ENCODE data around the gene GRK4.

GRK4 gene

GRCh38 chr4:3011456-3012220, 48.3 kb downstream of the GRK4 start:
- no peak for DNase-seq (ENCODE audit: low read depth in 2 of 2)

GRCh38 chr4:3013323-3013722, 50.0 kb downstream of the GRK4 start:
- no peak for DNase-seq (ENCODE audit: low read depth in 2 of 2)

DNA sequence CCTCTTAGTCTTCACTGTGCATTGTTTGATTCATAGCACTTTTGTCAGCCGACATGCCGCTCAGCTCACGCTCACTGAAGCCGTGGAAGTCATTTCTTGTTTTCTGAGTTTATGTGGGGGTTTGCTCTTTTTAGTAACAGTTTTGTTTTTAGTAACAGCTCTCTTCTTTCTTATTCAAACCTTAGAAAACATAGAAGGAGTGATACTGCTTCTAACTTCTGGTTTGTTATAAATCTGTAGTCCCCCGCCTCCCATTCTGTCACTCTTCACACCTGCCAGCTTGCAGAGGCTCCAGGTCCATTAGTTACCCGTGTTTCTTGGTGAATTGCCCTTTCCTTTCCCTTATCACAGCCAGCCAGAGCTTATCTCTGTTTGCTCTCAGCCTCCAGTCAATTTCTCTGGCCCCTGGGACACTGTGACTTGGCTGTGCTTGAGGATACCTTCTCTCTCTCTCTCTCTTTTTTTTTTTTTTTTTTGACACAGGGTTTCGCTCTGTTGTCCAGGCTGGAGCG, 50.5 kb downstream of the GRK4 start:
- DNase-seq (ENCODE audit: low read depth in 2 of 2), result no peak

GRCh38 chr4:3016961-3017360, 53.6 kb downstream of the GRK4 start:
- DNase-seq (ENCODE audit: low read depth in 2 of 2), result no peak

DNA sequence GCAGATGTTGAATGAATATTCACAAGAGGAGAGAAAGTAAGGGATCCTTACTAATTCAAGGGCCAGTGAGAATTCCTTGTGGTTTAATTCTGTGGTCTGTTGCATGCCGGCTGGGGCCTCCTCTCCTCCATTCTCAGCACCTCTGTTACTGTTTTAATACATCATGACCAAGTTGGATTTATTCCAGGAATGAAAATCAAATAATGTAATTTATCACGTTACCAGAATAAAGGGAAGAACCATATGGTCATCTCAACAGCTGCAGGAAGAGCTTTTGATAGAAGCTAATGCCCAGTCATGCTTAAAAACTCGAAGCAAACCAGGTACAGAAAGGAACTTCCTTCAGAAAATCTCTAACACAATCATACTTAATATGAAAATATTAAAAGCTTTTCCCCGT, 54.1 kb downstream of the GRK4 start:
- DNase-seq (ENCODE audit: low read depth in 2 of 2), result no peak

GRCh38 chr4:3019145-3019846, 55.9 kb downstream of the GRK4 start:
- DNase-seq (ENCODE audit: low read depth in 2 of 2), result no peak

GRCh38 chr4:3021127-3021526, 57.8 kb downstream of the GRK4 start:
- DNase-seq (ENCODE audit: low read depth in 2 of 2), result no peak

DNA sequence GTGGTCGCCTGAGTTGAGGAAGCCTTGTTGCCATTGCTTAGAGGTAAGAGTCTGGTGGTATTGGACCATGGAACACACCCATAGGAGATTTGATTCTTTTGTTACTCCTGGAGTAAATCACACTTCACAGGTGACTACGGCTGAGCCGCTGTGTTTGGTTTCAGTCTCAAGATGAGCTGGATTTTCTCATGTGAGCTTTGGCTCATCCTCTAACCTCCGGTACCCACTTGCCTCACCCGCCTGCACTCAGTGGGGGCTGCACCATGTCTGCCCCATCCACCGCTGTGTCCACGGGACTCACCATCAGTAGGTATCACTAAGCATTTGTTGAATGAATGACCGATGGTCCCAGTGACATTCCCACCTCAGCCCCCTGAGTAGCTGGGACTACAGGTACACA, 58.3 kb downstream of the GRK4 start:
- DNase-seq (ENCODE audit: low read depth in 2 of 2), result no peak

GRCh38 chr4:3022112-3022511, 58.7 kb downstream of the GRK4 start:
- no peak for DNase-seq (ENCODE audit: low read depth in 2 of 2)

DNA sequence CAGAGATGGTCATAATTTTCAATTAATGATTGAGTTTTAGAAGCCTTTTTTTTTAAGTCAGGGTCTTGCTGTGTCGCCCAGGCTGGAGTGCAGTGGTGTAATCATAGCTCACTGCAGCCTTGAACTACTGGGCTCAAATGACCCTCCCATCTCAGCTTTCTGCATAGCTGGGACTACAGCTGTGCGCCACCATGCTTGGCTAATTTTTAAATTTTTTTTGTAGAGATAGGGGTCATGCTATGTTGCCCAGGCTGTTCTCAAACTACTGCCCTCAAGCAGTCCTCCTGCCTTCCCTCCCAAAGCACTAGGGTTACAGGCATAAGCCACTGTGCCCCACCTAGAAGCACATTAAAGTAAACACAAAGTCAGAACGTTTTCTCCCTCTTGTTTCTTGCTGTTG, 59.3 kb downstream of the GRK4 start:
- DNase-seq (ENCODE audit: low read depth in 2 of 2), result no peak

- DNase-seq (ENCODE audit: low read depth in 2 of 2), result no peak
These were observed 62.5 kb downstream of the GRK4 start for GRCh38 chr4:3025881-3026280.

DNA sequence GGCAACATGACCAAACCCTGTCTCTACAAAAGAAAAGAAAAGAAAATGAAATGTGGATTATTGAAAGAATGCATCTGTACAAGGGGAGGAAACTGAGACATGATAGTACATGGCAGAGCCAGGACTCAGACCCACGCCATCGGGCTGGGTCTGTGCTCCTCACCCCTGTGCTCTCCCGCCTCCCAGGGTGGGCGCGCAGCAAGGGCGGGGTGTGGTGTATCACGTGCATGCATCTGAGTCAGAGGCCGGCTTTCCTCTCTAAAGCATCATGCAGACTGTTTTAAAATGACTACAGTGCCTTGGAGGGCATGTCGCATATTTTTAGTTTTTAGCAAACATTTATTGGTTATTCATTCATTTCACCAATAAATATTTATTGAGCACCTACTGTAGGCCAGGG, 63.2 kb downstream of the GRK4 start:
- DNase-seq (ENCODE audit: low read depth in 2 of 2), result no peak

DNA sequence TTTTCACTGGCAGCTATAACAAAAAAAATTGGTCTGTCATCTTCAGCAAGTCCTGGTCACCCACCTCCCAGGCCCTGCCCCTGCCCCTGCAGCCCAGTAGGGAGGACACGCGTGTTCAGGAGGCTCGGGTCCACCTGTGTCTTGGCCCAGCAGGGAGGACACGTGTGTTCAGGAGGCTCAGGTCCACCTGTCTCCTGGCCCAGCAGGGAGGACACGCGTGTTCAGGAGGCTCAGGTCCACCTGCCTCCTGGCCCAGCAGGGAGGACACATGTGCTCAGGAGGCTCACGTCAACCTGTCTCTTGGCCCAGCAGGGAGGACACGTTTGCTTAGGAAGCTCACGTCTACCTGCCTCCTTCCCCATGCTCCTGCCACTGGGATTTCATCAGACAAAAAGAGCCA, 66.1 kb downstream of the GRK4 start:
- no peak for DNase-seq (ENCODE audit: low read depth in 2 of 2)

DNA sequence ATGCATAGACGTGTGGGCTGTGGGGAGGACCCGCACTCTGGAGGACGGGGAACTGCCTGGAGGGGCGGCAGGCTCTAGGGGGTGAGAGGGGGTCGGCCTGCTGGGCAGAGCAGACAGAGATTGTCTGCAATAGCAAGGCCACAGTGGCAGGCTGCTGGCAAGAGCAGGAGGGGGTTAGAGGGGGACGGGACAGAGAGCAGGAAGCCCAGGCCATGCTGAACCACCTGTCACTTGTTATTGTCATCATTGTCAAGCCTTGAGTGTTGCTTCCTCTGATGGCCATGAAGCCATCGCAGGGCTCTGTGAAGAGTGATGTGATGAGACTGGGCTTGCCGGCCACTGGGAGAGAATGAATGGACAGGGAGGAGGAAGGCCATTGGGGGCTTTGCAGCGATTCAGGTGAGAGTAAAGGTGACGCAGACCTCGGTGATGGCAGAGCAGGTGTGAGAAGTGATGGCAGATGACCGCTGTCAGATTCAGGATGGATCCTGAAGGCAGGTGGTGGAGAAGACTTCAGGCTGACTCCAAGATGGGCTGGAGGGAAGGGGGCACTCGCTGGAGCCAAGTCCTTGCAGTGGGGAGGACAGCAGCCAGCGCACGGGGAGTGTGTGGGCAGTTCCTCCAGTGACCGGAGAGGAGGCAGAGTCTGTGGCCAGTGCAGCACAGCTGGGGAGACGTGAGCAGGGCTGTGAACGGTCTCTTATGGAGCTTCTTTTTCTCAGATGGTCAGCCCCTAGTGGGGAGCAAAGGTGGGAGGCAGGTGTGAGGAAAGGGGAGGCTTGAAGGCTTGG, 67.4 kb downstream of the GRK4 start:
- DNase-seq (ENCODE audit: low read depth in 2 of 2), result no peak

DNA sequence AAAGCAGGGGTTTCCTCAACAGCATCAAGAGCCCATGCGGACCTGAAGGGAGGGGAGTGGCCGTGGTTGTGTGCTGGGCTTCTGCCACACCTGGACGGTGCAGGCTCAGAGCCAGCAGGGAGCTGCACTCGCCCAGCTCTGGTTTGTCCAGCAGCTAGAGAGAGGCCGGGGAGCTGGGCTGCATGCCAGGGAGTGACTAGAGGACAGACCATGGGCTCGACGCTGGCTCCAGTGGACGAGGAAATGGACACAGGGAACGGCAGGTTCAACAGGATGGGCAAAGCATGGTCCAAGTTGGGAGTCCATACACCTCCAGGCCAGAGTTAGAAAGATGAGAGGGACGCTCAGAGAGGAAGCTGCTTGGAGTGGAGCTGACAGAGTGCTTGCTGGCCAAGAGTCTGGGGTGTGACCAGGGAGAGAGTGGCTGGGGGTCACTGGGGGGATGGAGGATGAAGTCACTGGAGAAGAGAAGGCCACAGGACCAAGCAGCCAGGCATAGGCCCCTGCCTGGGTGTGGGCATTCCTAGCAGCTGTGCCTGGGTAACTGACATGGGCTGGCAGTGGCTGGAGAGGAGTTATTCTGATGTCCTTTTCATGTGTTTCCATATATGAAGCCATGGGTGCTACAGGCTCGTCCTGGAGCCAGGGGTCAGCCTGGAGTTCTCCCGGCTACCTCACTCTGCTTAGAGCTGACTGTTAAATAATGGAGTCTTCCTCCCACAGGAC, 68.1 kb downstream of the GRK4 start:
- no peak for DNase-seq (ENCODE audit: low read depth in 2 of 2)

GRCh38 chr4:3034231-3034630, 70.9 kb downstream of the GRK4 start:
- no peak for DNase-seq (ENCODE audit: low read depth in 2 of 2)

GRCh38 chr4:3035249-3035648, 71.9 kb downstream of the GRK4 start:
- DNase-seq (ENCODE audit: low read depth in 2 of 2), result no peak

DNA sequence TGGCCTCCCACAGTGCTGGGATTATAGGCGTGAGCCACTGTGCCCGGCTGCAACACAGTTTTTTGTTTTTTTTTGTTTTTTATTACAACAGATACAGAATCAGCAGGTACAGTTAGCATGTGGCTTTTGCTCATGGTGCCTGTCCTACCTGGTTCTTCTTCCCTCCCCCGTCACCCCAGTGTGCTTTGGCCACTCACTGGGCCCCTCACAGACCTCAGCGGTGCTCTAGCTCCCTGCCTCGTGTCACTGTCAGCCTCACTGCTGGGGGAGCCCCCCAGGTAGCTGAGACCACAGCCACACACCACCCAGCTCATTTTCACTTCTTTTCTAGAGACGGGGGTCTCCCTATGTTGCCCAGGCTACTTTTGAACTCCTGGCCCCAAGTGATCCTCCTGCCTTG, 72.3 kb downstream of the GRK4 start:
- DNase-seq (ENCODE audit: low read depth in 2 of 2), result no peak

GRCh38 chr4:3036131-3036952, 73.0 kb downstream of the GRK4 start:
- no peak for DNase-seq (ENCODE audit: low read depth in 2 of 2)

DNA sequence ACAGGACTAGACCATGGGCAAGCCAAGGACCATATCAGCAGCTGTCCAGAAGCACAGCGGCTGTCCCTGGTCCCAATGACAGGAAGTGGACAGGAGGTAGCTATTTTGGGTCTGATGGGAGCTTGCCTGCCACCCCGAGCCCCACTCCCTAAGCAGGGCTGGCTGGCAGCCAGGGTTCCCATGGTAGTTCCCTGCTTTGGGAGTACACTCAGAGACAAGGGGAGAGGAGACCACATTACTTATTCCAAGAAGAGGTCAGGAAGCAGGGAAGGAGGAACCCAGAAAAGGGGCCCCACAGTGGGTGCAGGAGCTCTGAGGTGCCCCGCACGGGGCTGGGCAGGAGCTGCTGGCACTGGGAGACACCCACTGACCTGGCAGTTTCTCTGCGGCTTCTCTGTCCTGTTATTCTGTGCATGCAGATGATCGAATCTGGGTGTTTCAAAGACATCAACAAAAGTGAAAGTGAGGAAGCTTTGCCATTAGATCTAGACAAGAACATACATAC, 74.6 kb downstream of the GRK4 start:
- no peak for DNase-seq (ENCODE audit: low read depth in 2 of 2)

Measured in stimulated activated CD8-positive, alpha-beta memory T cell treated with anti-CD3 and anti-CD28 coated beads, Interleukin-7, amount 100 ng/mL, for 4 hours (primary cell).